PC-3 (cell line): Measurements from ENCODE around the gene EREG. TPM values are rescaled to one million over a fixed set of nuclear protein-coding genes. Genes with fewer than 3 reads are reported as not detected.

Source experiments
- ATAC-seq: fragments of 200-7000 bp; cut with Tn5 transposase; 2 replicates; pipeline ENCODE4 v1.9.1; 2020; ENCODE audit warnings: mild to moderate bottlenecking, moderate library complexity
- BruUV-seq: library from RNA; stranded (reverse); fragments of 400-500 nt; replicated peaks from 2 replicates; lab custom pipeline; 2021; lab: Mats Ljungman, UMichigan
- CTCF ChIA-PET: fragments of 300-600 bp; sonication (Branson Sonifier 250); formaldehyde crosslinking; loops from one replicate; lab custom pipeline; 2022; ENCODE audit warnings: antibody characterized with exemption; lab: Charles Lee
- POLR2A ChIA-PET: fragments of 300-600 bp; sonication (Branson Sonifier 250); formaldehyde crosslinking; loops from one replicate; lab custom pipeline; 2022; ENCODE audit warnings: antibody characterized with exemption; ENCODE audit not compliant: unreplicated experiment; lab: Charles Lee
- DNase-seq: peaks from one replicate; pipeline ENCODE4 v3.0.0-alpha.2; 2015
- H2AFZ ChIP-seq: fragments of 300-600 bp; sonication (generic); 2 replicates; pipeline ENCODE4 v1.6.0; 2016; ENCODE audit warnings: antibody characterized with exemption, low read length
- H3F3A ChIP-seq: fragments of 300-600 bp; sonication (generic); one replicate; pipeline ENCODE4 v1.6.0; 2017; ENCODE audit warnings: antibody characterized with exemption, low read length, control low read depth, mild to moderate bottlenecking; ENCODE audit not compliant: unreplicated experiment
- H3K27ac ChIP-seq: fragments of 300-600 bp; sonication (generic); 2 replicates; pipeline ENCODE4 v1.5.1; 2016; ENCODE audit warnings: mild to moderate bottlenecking, low read length
- H3K27me3 ChIP-seq: fragments of 300-600 bp; sonication (generic); 2 replicates; pipeline ENCODE4 v1.6.1; 2016; ENCODE audit warnings: low read length, mixed read lengths
- H3K36me3 ChIP-seq: fragments of 300-600 bp; sonication (generic); 2 replicates; pipeline ENCODE4 v1.6.1; 2016; ENCODE audit warnings: low read depth, mixed run types, low read length, mixed read lengths
- H3K4me1 ChIP-seq: fragments of 300-600 bp; sonication (generic); 2 replicates; pipeline ENCODE4 v1.5.1; 2016; ENCODE audit warnings: low read length; ENCODE audit not compliant: insufficient read depth
- H3K4me2 ChIP-seq: fragments of 300-600 bp; sonication (generic); 2 replicates; pipeline ENCODE4 v1.6.0; 2016; ENCODE audit warnings: low read length
- H3K4me3 ChIP-seq: fragments of 300-600 bp; sonication (generic); 2 replicates; pipeline ENCODE4 v1.5.1; 2016; ENCODE audit warnings: mild to moderate bottlenecking, low read length, mixed read lengths
- H3K79me2 ChIP-seq: fragments of 300-600 bp; sonication (generic); 2 replicates; pipeline ENCODE4 v1.6.1; 2017; ENCODE audit warnings: low read length, mixed read lengths
- H3K9ac ChIP-seq: fragments of 300-600 bp; sonication (generic); 2 replicates; pipeline ENCODE4 v1.6.0; 2016; ENCODE audit warnings: mild to moderate bottlenecking, low read length
- H3K9me2 ChIP-seq: fragments of 300-600 bp; sonication (generic); replicated peaks from 2 replicates; pipeline ENCODE4 v1.6.1; 2016; ENCODE audit warnings: mixed run types, low read length, mixed read lengths
- H3K9me3 ChIP-seq: fragments of 300-600 bp; sonication (generic); 2 replicates; pipeline ENCODE4 v1.6.1; 2016; ENCODE audit warnings: low read length, mixed read lengths
- H4K20me1 ChIP-seq: fragments of 300-600 bp; sonication (generic); 2 replicates; pipeline ENCODE4 v1.6.1; 2016; ENCODE audit warnings: low read length, mixed read lengths
- CTCF ChIP-seq: fragments of 300-600 bp; sonication (generic); conservative IDR thresholded peaks from 2 replicates; pipeline ENCODE4 v1.5.1; 2017; ENCODE audit warnings: antibody characterized with exemption, low read depth, mild to moderate bottlenecking, low read length
- EZH2 ChIP-seq: fragments of 300-600 bp; sonication (generic); IDR thresholded peaks from one replicate; pipeline ENCODE4 v1.6.1; 2017; ENCODE audit warnings: antibody characterized with exemption, mild to moderate bottlenecking, low read length; ENCODE audit not compliant: unreplicated experiment
- EZH2phosphoT487 ChIP-seq: fragments of 300-600 bp; sonication (generic); IDR thresholded peaks from 2 replicates; pipeline ENCODE4 v1.6.1; 2018; ENCODE audit warnings: mild to moderate bottlenecking, antibody characterized with exemption, low read length, borderline replicate concordance
- intact Hi-C: fragments of 100-400 bp; cut with micrococcal nuclease; formaldehyde crosslinking; loops from 2 replicates; pipeline ENCODE4 v1.9.0; 2023
- total RNA-seq: library from RNA; depleted of rRNA; stranded (reverse); fragments of >200 nt; gene quantifications from 2 replicates; pipeline ENCODE4 v1.2.3, GENCODE V29; 2014

The EREG gene
- total RNA-seq, 1 experiment from 2014 or later = 2.2 TPM

- Histone ChIP-seq H2AFZ (no peak overlapping the region), H3K27me3 (no peaks in the 10 kb centered on the region), H3K9ac (no peak overlapping the region), H3K36me3 (no peaks in the 10 kb centered on the region), H3K9me3 (no peaks in the 10 kb centered on the region), H3K4me3 (no peak overlapping the region), H3K4me1 (peaks cover 32% of the 10 kb centered on the region), H3F3A (peaks cover under 1% of the 10 kb centered on the region), H4K20me1 (no peaks in the 10 kb centered on the region), H3K27ac (peak overlapping the region; percentile 84), H3K9me2 (no peaks in the 10 kb centered on the region), H3K4me2 (no peak overlapping the region), H3K79me2 (no peaks in the 10 kb centered on the region)
- DNase-seq (no peak), ATAC-seq (no peak)
- BruUV-seq = no TSS peak
- ChIA-PET CTCF (no interaction called here), POLR2A (no interaction called here)
- TF ChIP-seq CTCF = no peak
- intact Hi-C loops = no loop called here
Measured at GRCh38 chr4:74368596-74368995, 3.7 kb downstream of the EREG start.

- 0 out of 2 replicates have a peak overlapping the region, but pooled peaks have one; percentile 71 for H3K9ac ChIP-seq
- ATAC-seq (no peak), DNase-seq (no peak)
- TF ChIP-seq EZH2 (no peak), EZH2phosphoT487 (no peak), CTCF (no peak)
- H3K27me3 ChIP-seq = no peaks in the 10 kb centered on the region
- no peaks in the 10 kb centered on the region for H3K36me3 ChIP-seq
- ChIA-PET POLR2A (no interaction called here), CTCF (no interaction called here)
- peaks cover 9% of the 10 kb centered on the region for H3F3A ChIP-seq
- intact Hi-C loops = loop anchor here (2.0 kb wide), 1 partner anchor 247 kb away; no protein-coding TSS in a partner anchor
- no peaks in the 10 kb centered on the region for H3K9me3 ChIP-seq
- H3K4me3 ChIP-seq = no peak overlapping the region
- H2AFZ ChIP-seq = no peak overlapping the region
- no TSS peak for BruUV-seq
- H3K27ac ChIP-seq = peak overlapping the region; percentile 18; the same call in 1 of the 2 replicates
- no peaks in the 10 kb centered on the region for H3K79me2 ChIP-seq
- no peak overlapping the region for H3K4me2 ChIP-seq
- no peaks in the 10 kb centered on the region for H3K9me2 ChIP-seq
- H3K4me1 ChIP-seq = peaks cover 41% of the 10 kb centered on the region
- no peaks in the 10 kb centered on the region for H4K20me1 ChIP-seq
Measured at GRCh38 chr4:74369855-74370254, 4.9 kb downstream of the EREG start.

GRCh38 chr4:74370912-74371311, 6.0 kb downstream of the EREG start:
- DNase-seq (peak; percentile 77), ATAC-seq (peak; percentile 52)
- Histone ChIP-seq H3K9me2 (no peaks in the 10 kb centered on the region), H3K9ac (peak overlapping the region; percentile 71), H3K27ac (peak overlapping the region; percentile 74), H3K9me3 (no peaks in the 10 kb centered on the region), H2AFZ (peak overlapping the region; percentile 50), H3K4me1 (peaks cover 49% of the 10 kb centered on the region), H3K79me2 (peaks cover 2% of the 10 kb centered on the region), H4K20me1 (no peaks in the 10 kb centered on the region), H3K27me3 (no peaks in the 10 kb centered on the region), H3K4me2 (no peak overlapping the region), H3F3A (peaks cover 10% of the 10 kb centered on the region), H3K36me3 (no peaks in the 10 kb centered on the region), H3K4me3 (no peak overlapping the region)
- TF ChIP-seq CTCF (peak; percentile 72), EZH2phosphoT487 (no peak), EZH2 (no peak)
- ChIA-PET POLR2A (interaction anchor here (0.6 to 0.7 kb wide), 2 partner anchors 74 to 423 kb away, joined by 4 to 5 read pairs; partner anchors contain the start of genes AREG and BTC), CTCF (interaction anchor here (0.7 to 1.0 kb wide), 2 partner anchors 162 to 303 kb away, joined by 3 read pairs; no protein-coding TSS in a partner anchor)
- BruUV-seq = no TSS peak
- intact Hi-C loops = loop anchor here (2.0 kb wide), 1 partner anchor 246 kb away; no protein-coding TSS in a partner anchor
